Measurements from ENCODE around the gene TASL. TPM values are rescaled to one million over a fixed set of nuclear protein-coding genes. Genes with fewer than 3 reads are reported as not detected.

TASL gene
- total and polyA plus RNA-seq, 2 donors (not counting 3 experiments of a cell fraction or from before 2014, with no cell fraction given): not detected

DNA sequence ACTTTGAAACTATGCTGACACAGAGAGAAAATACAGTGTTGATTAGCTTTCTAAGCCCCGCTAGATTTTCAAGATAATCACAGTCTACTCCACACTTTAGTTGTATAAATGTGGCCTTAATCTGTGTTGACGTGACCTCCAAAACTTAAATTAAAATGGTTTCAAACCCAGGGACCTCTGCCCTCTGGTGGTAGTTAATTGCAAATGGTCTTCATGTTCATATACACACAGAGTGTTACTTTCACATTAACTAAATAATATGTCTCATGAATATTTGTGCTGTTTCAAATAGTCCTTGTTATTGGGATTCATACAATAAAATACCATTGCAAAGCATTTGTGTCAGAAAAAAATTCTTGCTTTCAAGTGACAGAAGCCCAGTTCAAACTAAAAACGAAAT lies 64.3 kb downstream of the TASL start:
- intact Hi-C loops (cut with micrococcal nuclease) (no loop called here), dilution Hi-C loops (cut with MboI; ENCODE audit: extremely low pct_ligation_motif_present, low sequenced_read_pairs) (no loop called here)
- no peaks in the 10 kb centered on the region for H3K79me2 ChIP-seq (ENCODE audit: control insufficient read depth, insufficient read depth, low read length)
- TF ChIP-seq EZH2 (IDR thresholded peaks at IDR 0.05; ENCODE audit: borderline replicate concordance, low read depth, low read length, severe bottlenecking) (no peak), POLR2AphosphoS5 (IDR thresholded peaks at IDR 0.05; ENCODE audit: insufficient read depth, low read depth, low read length) (no peak)
- TF ChIP-seq, protein P1, sequence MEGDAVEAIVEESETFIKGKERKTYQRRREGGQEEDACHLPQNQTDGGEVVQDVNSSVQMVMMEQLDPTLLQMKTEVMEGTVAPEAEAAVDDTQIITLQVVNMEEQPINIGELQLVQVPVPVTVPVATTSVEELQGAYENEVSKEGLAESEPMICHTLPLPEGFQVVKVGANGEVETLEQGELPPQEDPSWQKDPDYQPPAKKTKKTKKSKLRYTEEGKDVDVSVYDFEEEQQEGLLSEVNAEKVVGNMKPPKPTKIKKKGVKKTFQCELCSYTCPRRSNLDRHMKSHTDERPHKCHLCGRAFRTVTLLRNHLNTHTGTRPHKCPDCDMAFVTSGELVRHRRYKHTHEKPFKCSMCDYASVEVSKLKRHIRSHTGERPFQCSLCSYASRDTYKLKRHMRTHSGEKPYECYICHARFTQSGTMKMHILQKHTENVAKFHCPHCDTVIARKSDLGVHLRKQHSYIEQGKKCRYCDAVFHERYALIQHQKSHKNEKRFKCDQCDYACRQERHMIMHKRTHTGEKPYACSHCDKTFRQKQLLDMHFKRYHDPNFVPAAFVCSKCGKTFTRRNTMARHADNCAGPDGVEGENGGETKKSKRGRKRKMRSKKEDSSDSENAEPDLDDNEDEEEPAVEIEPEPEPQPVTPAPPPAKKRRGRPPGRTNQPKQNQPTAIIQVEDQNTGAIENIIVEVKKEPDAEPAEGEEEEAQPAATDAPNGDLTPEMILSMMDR (IDR thresholded peaks at IDR 0.05; ENCODE audit: extremely low read depth in 1 of 2, insufficient read depth in 1 of 2, low read depth in 1 of 2, low read length in 2 of 2): peak in 1 of 2 donors; percentile 23
- TF ChIP-seq, protein P2, sequence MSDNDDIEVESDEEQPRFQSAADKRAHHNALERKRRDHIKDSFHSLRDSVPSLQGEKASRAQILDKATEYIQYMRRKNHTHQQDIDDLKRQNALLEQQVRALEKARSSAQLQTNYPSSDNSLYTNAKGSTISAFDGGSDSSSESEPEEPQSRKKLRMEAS (IDR thresholded peaks at IDR 0.05; ENCODE audit: insufficient read depth, insufficient read length): no peak
- FAIRE-seq: peak; percentile 67
- no peaks in the 10 kb centered on the region for H3K9me1 ChIP-seq (replicated peaks; ENCODE audit: control insufficient read depth, extremely low read depth, insufficient read depth, low read length)
- H3K27ac ChIP-seq (ENCODE audit: insufficient read depth, low read depth, low read length): no peak overlapping the region
- no peaks in the 10 kb centered on the region for H3K9me3 ChIP-seq (replicated peaks; ENCODE audit: control insufficient read depth, insufficient read depth, low read length)
- no peaks in the 10 kb centered on the region for H4K20me1 ChIP-seq (replicated peaks; ENCODE audit: control insufficient read depth, extremely low read depth, insufficient read depth, low read length)
- H3K9ac ChIP-seq (replicated peaks; ENCODE audit: extremely low read depth, insufficient read depth, low read length): no peak overlapping the region
- BruUV-seq (replicated peaks): no TSS peak
- ChIA-PET CTCF (interaction anchor here (1.0 to 1.1 kb wide), 3 partner anchors 10 to 371 kb away, joined by 4 to 10 read pairs (median 4); no protein-coding TSS in a partner anchor), POLR2A (no interaction called here)
- no peak overlapping the region for H3K4me3 ChIP-seq (replicated peaks in 1 of 3; ENCODE audit: insufficient read depth in 1 of 3, low read depth in 1 of 3, low read length in 3 of 3)
- peak; percentile 2 for DNase-seq (ENCODE audit: low read depth, low spot score)
- H3K4me2 ChIP-seq (ENCODE audit: insufficient read depth, low read length): no peak overlapping the region
- no peaks in the 10 kb centered on the region for H3K4me1 ChIP-seq (ENCODE audit: control insufficient read depth, extremely low read depth, insufficient read depth, low read length)
- H2AFZ ChIP-seq (ENCODE audit: low read depth, low read length): no peak overlapping the region
- no peaks in the 10 kb centered on the region for H3K27me3 ChIP-seq (ENCODE audit: control insufficient read depth in 2 of 2, insufficient read depth in 2 of 2, low read length in 2 of 2)
- H3K36me3 ChIP-seq (ENCODE audit: control insufficient read depth in 2 of 2, extremely low read depth in 1 of 2, insufficient read depth in 2 of 2, low read length in 2 of 2): no peaks in the 10 kb centered on the region

Small RNAs within 50 kb of the gene (small RNA-seq; reads per million reads assigned to genes)
- not detected for gene CKS1BP6 (ENCODE audit: insufficient read depth, insufficient read length, low read depth, low replicate concordance)

Other genes with a start within 250 kb of the TASL start
- 7.6 and 7.7 TPM in 2 replicates for gene GK, start 75.7 kb upstream of the TASL start, total RNA-seq
- 1.6 and 2.7 TPM in 2 replicates for gene GK, start 75.7 kb upstream of the TASL start, polyA plus RNA-seq

Data from endothelial cell of umbilical vein (primary cell).